GM19438 (cell line): ENCODE results near the gene ATR.

Source experiments
- ATAC-seq: cut with Tn5 transposase; IDR thresholded peaks from one replicate; pipeline ENCODE4 v1.9.1; 2021; ENCODE audit warnings: low read depth; ENCODE audit not compliant: unreplicated experiment

ATR gene

GRCh38 chr3:142534543-142534942 is 44.0 kb downstream of the ATR start:
- ATAC-seq, result no peak

GRCh38 chr3:142530296-142530695 is 48.2 kb downstream of the ATR start:
- ATAC-seq, result no peak

- no peak for ATAC-seq
Measured at GRCh38 chr3:142523921-142524566, 54.5 kb downstream of the ATR start.

GRCh38 chr3:142509079-142509478 is 69.5 kb downstream of the ATR start:
- no peak for ATAC-seq

GRCh38 chr3:142507241-142507640 is 71.3 kb downstream of the ATR start:
- no peak for ATAC-seq

- no peak for ATAC-seq
Measured at GRCh38 chr3:142502187-142502985, 76.1 kb downstream of the ATR start.

- ATAC-seq, result no peak
Measured at GRCh38 chr3:142501004-142501926, 77.3 kb downstream of the ATR start.

- no peak for ATAC-seq
Measured at GRCh38 chr3:142500211-142500610, 78.3 kb downstream of the ATR start.

- ATAC-seq, result no peak
Measured at GRCh38 chr3:142498397-142499180, 79.9 kb downstream of the ATR start.

GRCh38 chr3:142497729-142498128 is 80.8 kb downstream of the ATR start:
- ATAC-seq, result no peak

- no peak for ATAC-seq
Measured at GRCh38 chr3:142495103-142495502, 83.4 kb downstream of the ATR start.

GRCh38 chr3:142492184-142492583 is 86.3 kb downstream of the ATR start:
- ATAC-seq, result no peak

GRCh38 chr3:142489572-142490323 is 88.8 kb downstream of the ATR start:
- no peak for ATAC-seq

GRCh38 chr3:142484912-142485435 is 93.6 kb downstream of the ATR start:
- no peak for ATAC-seq

- ATAC-seq, result no peak
Measured at GRCh38 chr3:142481196-142481595, 97.3 kb downstream of the ATR start.

- ATAC-seq, result no peak
Measured at GRCh38 chr3:142470826-142471225, 107.7 kb downstream of the ATR start.

- no peak for ATAC-seq
Measured at GRCh38 chr3:142468456-142468855, 110.1 kb downstream of the ATR start.

- no peak for ATAC-seq
Measured at GRCh38 chr3:142467768-142468167, 110.8 kb downstream of the ATR start.

GRCh38 chr3:142460689-142461088 is 117.8 kb downstream of the ATR start:
- no peak for ATAC-seq
